K562 (cell line): ENCODE results near the gene LBR. TPM values are rescaled to one million over a fixed set of nuclear protein-coding genes. Genes with fewer than 3 reads are reported as not detected.
A peak's percentile ranks its signal among the peaks of the same experiment; 100 is the strongest.

Experiments used
- ATAC-seq: fragments of 200-7000 bp; cut with Tn5 transposase; 3 replicates; pipeline ENCODE4 v1.9.1; 2020; ENCODE audit warnings: moderate library complexity
- BruUV-seq: library from RNA; stranded (reverse); fragments of 400-500 nt; replicated peaks from 2 replicates; lab custom pipeline; 2021; lab: Mats Ljungman, UMichigan
- CTCF ChIA-PET: fragments of 300-600 bp; formaldehyde crosslinking; extraction: SDS; loops from one replicate; lab custom pipeline; 2021; ENCODE audit warnings: low intra/inter-chr PET ratio; lab: Yijun Ruan, JAX
- POLR2A ChIA-PET: fragments of 300-600, 350-650 bp; sonication (Branson Sonifier 250); formaldehyde crosslinking; extraction: SDS; loops from one replicate; lab custom pipeline; 2021; ENCODE audit warnings: antibody characterized with exemption, inconsistent platforms; lab: Yijun Ruan, JAX
- DNase-seq, 4 experiments: peaks; one replicate each; pipeline versions ENCODE4 v3.0.0 to v3.0.0-alpha.2; 2011 to 2018; ENCODE audit warnings: low spot score in 3 of 4, mixed read lengths in 3 of 4; ENCODE audit errors: extremely low read depth in 1 of 4
- FAIRE-seq: peaks from 2 replicates; lab custom pipeline; 2011; peaks lifted over from hg19 to GRCh38; lab: Jason Lieb, UNC
- H2AFZ ChIP-seq: 2 replicates; pipeline ENCODE4 v1.6.0; 2011; ENCODE audit warnings: low read depth, low read length, control low read depth, inconsistent platforms
- H3K27ac ChIP-seq: fragments of 200-600 bp; 3 replicates; pipeline ENCODE4 v1.8.0; 2011; ENCODE audit warnings: low read depth, mild to moderate bottlenecking, control low read depth, inconsistent platforms, low read length, moderate library complexity, mixed read lengths; ENCODE audit errors: extremely low read depth
- H3K27me3 ChIP-seq, 2 experiments: fragments of 300-600 bp in 1 of 2; 2 replicates in 1 of 2; 3 replicates in 1 of 2; pipeline versions ENCODE4 v1.6.0 to v1.8.0; 2011; ENCODE audit warnings: inconsistent platforms in 2 of 2, low read length in 2 of 2, mild to moderate bottlenecking in 1 of 2, mixed read lengths in 1 of 2, moderate library complexity in 1 of 2; ENCODE audit not compliant: control insufficient read depth in 2 of 2, insufficient read depth in 2 of 2
- H3K36me3 ChIP-seq: fragments of 300-600 bp; 3 replicates; pipeline ENCODE4 v1.8.0; 2011; ENCODE audit warnings: mild to moderate bottlenecking, low read length, inconsistent platforms; ENCODE audit not compliant: control insufficient read depth, insufficient read depth
- H3K4me1 ChIP-seq, 2 experiments: fragments of 200-600 bp in 1 of 2; replicated peaks in 1 of 2; 2 replicates in 1 of 2; 3 replicates in 1 of 2; pipeline versions ENCODE4 v1.5.1 to v1.8.0; 2011; ENCODE audit warnings: inconsistent platforms in 2 of 2, low read length in 2 of 2, mild to moderate bottlenecking in 1 of 2, mixed read lengths in 1 of 2, moderate library complexity in 1 of 2; ENCODE audit not compliant: control insufficient read depth in 2 of 2, insufficient read depth in 2 of 2
- H3K4me2 ChIP-seq: 2 replicates; pipeline ENCODE4 v1.6.1; 2011; ENCODE audit warnings: low read length, control low read depth, inconsistent platforms, mixed read lengths; ENCODE audit not compliant: insufficient read depth
- H3K4me3 ChIP-seq: fragments of 200-600 bp; sonication (generic), shearing (Covaris generic); 2 replicates; pipeline ENCODE4 v1.5.1; 2016; ENCODE audit warnings: control low read depth, inconsistent platforms
- H3K79me2 ChIP-seq: fragments of 200-600 bp; 3 replicates; pipeline ENCODE4 v1.8.0; 2011; ENCODE audit warnings: low read length, inconsistent platforms; ENCODE audit not compliant: control insufficient read depth, insufficient read depth
- H3K9ac ChIP-seq, 2 experiments: 2 replicates each; pipeline versions ENCODE4 v1.6.0 to v1.6.1; 2011; ENCODE audit warnings: low read depth in 2 of 2, low read length in 2 of 2, control low read depth in 1 of 2, inconsistent platforms in 1 of 2, mild to moderate bottlenecking in 1 of 2, mixed read lengths in 1 of 2; ENCODE audit not compliant: insufficient read depth in 1 of 2
- H3K9me1 ChIP-seq: one replicate; pipeline ENCODE4 v1.6.0; 2011; ENCODE audit warnings: inconsistent platforms, mild to moderate bottlenecking, low read length, moderate library complexity; ENCODE audit not compliant: control insufficient read depth, insufficient read depth
- H3K9me3 ChIP-seq: replicated peaks from 2 replicates; pipeline ENCODE4 v1.5.1; 2011; ENCODE audit warnings: low read depth, low read length, inconsistent platforms; ENCODE audit not compliant: control insufficient read depth, insufficient read depth
- H4K20me1 ChIP-seq: replicated peaks from 2 replicates; pipeline ENCODE4 v1.6.1; 2011; ENCODE audit warnings: low read length, inconsistent platforms, mixed read lengths; ENCODE audit not compliant: control insufficient read depth, insufficient read depth
- FOXM1 ChIP-seq, 2 experiments: fragments of 450-650 bp in 1 of 2; sonication (generic) in 1 of 2; formaldehyde crosslinking in 1 of 2; IDR thresholded peaks; 2 replicates each; pipeline versions ENCODE4 v1.6.1 to v1.9.0; 2017 to 2022; ENCODE audit warnings: low read depth in 2 of 2, mild to moderate bottlenecking in 2 of 2, missing genetic modification reagents in 1 of 2, moderate library complexity in 1 of 2
- ILK ChIP-seq: fragments of 450-650 bp; IDR thresholded peaks from 2 replicates; pipeline ENCODE4 v1.6.1; 2016; ENCODE audit warnings: missing genetic modification characterization, low read depth, mild to moderate bottlenecking, missing compliant biosample characterization, moderate library complexity, borderline replicate concordance
- STAT5B ChIP-seq: fragments of 250-450 bp; sonication (Bioruptor Pico); IDR thresholded peaks from 2 replicates; pipeline ENCODE4 v1.8.0; 2021; ENCODE audit warnings: mild to moderate bottlenecking, inconsistent platforms
- ZNF41 ChIP-seq: fragments of 250-450 bp; sonication (Bioruptor Pico); conservative IDR thresholded peaks from 2 replicates; pipeline ENCODE4 v1.4.0; 2020; ENCODE audit warnings: mild to moderate bottlenecking
- WGBS: fragments of 100-300 bp; shearing (Covaris generic); methylation state at CpG from one replicate; pipeline ENCODE4 v1.1.6; 2016; ENCODE audit warnings: low coverage, mixed read lengths; ENCODE audit not compliant: insufficient coverage; ENCODE audit errors: missing lambda C conversion rate; 5-methylcytosine and 5-hydroxymethylcytosine counted together
- in situ Hi-C: fragments of 300-500 bp; cut with MboI; formaldehyde crosslinking; loops from 4 replicates; pipeline ENCODE4 v1.15.0; 2018; ENCODE audit warnings: inconsistent platforms, mixed read lengths
- intact Hi-C: fragments of 100-400 bp; cut with micrococcal nuclease; formaldehyde crosslinking; loops from 2 replicates; pipeline ENCODE4 v1.14.2; 2022
- polyA plus RNA-seq, 8 experiments: library from polyadenylated mRNA; depleted of rRNA in 4 of 8; stranded (reverse) in 5 of 8; unstranded in 3 of 8; fragments of >200 nt; fragmentation: Nextera tagmentation in 2 of 8; fragmentation: Illumina TruSeq in 1 of 8; extraction: Ambion mirVana in 2 of 8; extraction: Trizol in 1 of 8; gene quantifications; 2 replicates each; pipeline versions ENCODE4 v1.2.1 to v1.2.3, GENCODE V29; 2011 to 2014; ENCODE audit warnings: inconsistent platforms in 1 of 8, missing spikeins in 1 of 8
- total RNA-seq, 7 experiments: library from RNA; depleted of rRNA in 6 of 7; stranded (reverse); fragments of >200 nt in 6 of 7; fragmentation: Illumina TruSeq in 2 of 7; extraction: Trizol in 2 of 7; gene quantifications; 2 replicates each; pipeline versions ENCODE4 v1.2.1 to v1.2.3, GENCODE V29; 2011 to 2021; ENCODE audit warnings: low replicate concordance in 1 of 7
- TF ChIP-seq, protein P1 (sequence below): fragments of 450-650 bp; IDR thresholded peaks from 2 replicates; pipeline ENCODE4 v1.6.1; 2018; ENCODE audit warnings: mild to moderate bottlenecking, low read depth; ENCODE audit not compliant: partially characterized antibody
- TF ChIP-seq, protein P2 (sequence below): fragments of 450-650 bp; IDR thresholded peaks from 2 replicates; pipeline ENCODE4 v1.6.1; 2016; ENCODE audit warnings: borderline replicate concordance
- TF ChIP-seq, protein P3 (sequence below): fragments of 250-450 bp; sonication (Bioruptor Pico); IDR thresholded peaks from 2 replicates; pipeline ENCODE4 v1.5.0; 2022; ENCODE audit warnings: mild to moderate bottlenecking
- TF ChIP-seq, protein P4 (sequence below): fragments of 450-650 bp; conservative IDR thresholded peaks from 2 replicates; pipeline ENCODE4 v1.6.1; 2016; ENCODE audit warnings: missing genetic modification characterization, low read depth, mild to moderate bottlenecking, control low read depth, missing compliant biosample characterization

LBR gene
- total and polyA plus RNA-seq, 9 of the 15 experiments (the other 6 are each of a cell fraction or from before 2014, with no cell fraction given) = 102 to 229 (median 197) TPM

DNA sequence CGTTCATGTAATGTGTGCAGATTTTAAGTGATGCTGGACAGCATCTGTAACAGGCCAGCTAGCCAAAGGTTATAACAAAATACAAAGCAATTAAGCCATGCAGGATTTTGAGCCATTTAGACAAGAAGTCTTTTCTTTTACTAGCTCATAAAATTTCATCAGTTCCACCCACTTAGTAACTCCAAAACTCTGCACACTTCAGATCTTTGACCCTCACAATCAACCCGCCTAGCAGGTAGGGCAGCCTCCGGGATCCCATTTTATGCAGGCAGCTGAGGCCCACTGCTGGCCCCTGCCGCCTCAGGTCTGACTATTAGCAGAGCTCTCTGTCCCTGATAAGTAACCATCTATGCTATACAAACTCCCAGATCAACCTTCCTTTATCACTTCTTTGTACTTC, 9.2 kb downstream of the LBR start:
- peaks cover 0 to 3% of the 10 kb centered on the region in 2 experiments; a peak in 2 of 5 replicates for H3K4me1 ChIP-seq
- no peaks in the 10 kb centered on the region for H3K27me3 ChIP-seq
- no peak overlapping the region for H3K4me3 ChIP-seq
- TF ChIP-seq ZNF41 (CRISPR knock-in tag) = no peak
- TF ChIP-seq, protein P1, sequence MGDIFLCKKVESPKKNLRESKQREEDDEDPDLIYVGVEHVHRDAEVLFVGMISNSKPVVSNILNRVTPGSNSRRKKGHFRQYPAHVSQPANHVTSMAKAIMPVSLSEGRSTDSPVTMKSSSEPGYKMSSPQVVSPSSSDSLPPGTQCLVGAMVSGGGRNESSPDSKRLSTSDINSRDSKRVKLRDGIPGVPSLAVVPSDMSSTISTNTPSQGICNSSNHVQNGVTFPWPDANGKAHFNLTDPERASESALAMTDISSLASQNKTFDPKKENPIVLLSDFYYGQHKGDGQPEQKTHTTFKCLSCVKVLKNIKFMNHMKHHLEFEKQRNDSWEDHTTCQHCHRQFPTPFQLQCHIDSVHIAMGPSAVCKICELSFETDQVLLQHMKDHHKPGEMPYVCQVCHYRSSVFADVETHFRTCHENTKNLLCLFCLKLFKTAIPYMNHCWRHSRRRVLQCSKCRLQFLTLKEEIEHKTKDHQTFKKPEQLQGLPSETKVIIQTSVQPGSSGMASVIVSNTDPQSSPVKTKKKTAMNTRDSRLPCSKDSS = no peak
- TF ChIP-seq, protein P2, sequence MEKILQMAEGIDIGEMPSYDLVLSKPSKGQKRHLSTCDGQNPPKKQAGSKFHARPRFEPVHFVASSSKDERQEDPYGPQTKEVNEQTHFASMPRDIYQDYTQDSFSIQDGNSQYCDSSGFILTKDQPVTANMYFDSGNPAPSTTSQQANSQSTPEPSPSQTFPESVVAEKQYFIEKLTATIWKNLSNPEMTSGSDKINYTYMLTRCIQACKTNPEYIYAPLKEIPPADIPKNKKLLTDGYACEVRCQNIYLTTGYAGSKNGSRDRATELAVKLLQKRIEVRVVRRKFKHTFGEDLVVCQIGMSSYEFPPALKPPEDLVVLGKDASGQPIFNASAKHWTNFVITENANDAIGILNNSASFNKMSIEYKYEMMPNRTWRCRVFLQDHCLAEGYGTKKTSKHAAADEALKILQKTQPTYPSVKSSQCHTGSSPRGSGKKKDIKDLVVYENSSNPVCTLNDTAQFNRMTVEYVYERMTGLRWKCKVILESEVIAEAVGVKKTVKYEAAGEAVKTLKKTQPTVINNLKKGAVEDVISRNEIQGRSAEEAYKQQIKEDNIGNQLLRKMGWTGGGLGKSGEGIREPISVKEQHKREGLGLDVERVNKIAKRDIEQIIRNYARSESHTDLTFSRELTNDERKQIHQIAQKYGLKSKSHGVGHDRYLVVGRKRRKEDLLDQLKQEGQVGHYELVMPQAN = no peak
- TF ChIP-seq FOXM1 (IDR thresholded peaks at IDR 0.05; ENCODE audit: low read depth) = no peak
- TF ChIP-seq FOXM1 (CRISPR knock-in tag; IDR thresholded peaks at IDR 0.05; ENCODE audit: low read depth) = no peak
- no peak for TF ChIP-seq ILK (tag)
- no peak for TF ChIP-seq STAT5B
- TF ChIP-seq, protein P3, sequence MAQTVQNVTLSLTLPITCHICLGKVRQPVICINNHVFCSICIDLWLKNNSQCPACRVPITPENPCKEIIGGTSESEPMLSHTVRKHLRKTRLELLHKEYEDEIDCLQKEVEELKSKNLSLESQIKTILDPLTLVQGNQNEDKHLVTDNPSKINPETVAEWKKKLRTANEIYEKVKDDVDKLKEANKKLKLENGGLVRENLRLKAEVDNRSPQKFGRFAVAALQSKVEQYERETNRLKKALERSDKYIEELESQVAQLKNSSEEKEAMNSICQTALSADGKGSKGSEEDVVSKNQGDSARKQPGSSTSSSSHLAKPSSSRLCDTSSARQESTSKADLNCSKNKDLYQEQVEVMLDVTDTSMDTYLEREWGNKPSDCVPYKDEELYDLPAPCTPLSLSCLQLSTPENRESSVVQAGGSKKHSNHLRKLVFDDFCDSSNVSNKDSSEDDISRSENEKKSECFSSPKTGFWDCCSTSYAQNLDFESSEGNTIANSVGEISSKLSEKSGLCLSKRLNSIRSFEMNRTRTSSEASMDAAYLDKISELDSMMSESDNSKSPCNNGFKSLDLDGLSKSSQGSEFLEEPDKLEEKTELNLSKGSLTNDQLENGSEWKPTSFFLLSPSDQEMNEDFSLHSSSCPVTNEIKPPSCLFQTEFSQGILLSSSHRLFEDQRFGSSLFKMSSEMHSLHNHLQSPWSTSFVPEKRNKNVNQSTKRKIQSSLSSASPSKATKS (CRISPR knock-in tag) = no peak
- TF ChIP-seq, protein P4, sequence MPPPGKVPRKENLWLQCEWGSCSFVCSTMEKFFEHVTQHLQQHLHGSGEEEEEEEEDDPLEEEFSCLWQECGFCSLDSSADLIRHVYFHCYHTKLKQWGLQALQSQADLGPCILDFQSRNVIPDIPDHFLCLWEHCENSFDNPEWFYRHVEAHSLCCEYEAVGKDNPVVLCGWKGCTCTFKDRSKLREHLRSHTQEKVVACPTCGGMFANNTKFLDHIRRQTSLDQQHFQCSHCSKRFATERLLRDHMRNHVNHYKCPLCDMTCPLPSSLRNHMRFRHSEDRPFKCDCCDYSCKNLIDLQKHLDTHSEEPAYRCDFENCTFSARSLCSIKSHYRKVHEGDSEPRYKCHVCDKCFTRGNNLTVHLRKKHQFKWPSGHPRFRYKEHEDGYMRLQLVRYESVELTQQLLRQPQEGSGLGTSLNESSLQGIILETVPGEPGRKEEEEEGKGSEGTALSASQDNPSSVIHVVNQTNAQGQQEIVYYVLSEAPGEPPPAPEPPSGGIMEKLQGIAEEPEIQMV (tag) = no peak
- no peak overlapping the region for H2AFZ ChIP-seq
- no peak for ATAC-seq
- H3K9me3 ChIP-seq = no peaks in the 10 kb centered on the region
- BruUV-seq = no TSS peak
- H3K79me2 ChIP-seq = peaks cover 91% of the 10 kb centered on the region
- peaks cover 4% of the 10 kb centered on the region for H4K20me1 ChIP-seq
- H3K9ac ChIP-seq = no peak overlapping the region
- peaks cover 98% of the 10 kb centered on the region for H3K36me3 ChIP-seq
- ChIA-PET CTCF (no interaction called here), POLR2A (interaction anchor here (0.6 to 2.0 kb wide), 9 partner anchors 9 to 658 kb away, joined by 3 to 8 read pairs (median 3); partner anchors contain the start of genes LBR and SRP9)
- intact Hi-C loops (no loop called here), in situ Hi-C loops (no loop called here)
- H3K9me1 ChIP-seq = no peaks in the 10 kb centered on the region
- no peak overlapping the region for H3K4me2 ChIP-seq
- 94% methylated on average over 4 of the region's 4 CpGs for WGBS
- no peak for DNase-seq
- no peak for FAIRE-seq
- H3K27ac ChIP-seq = 0 out of 3 replicates have a peak overlapping the region, but pooled peaks have one; percentile 7
